IPS-20b (cell line): Measurements from ENCODE around the gene DYNLL2.
A peak's percentile ranks its signal among the peaks of the same experiment; 100 is the strongest.
"Not testable (repeated sequence)": the region's sequence is repeated elsewhere in the genome, so short reads cannot be mapped to it uniquely, and the experiment has no call there.

Experiments
- H3K27ac ChIP-seq: one replicate; pipeline ENCODE4 v1.5.1; 2013; ENCODE audit warnings: low read length
- H3K27me3 ChIP-seq: 2 replicates; pipeline ENCODE4 v1.6.1; 2013; ENCODE audit warnings: mild to moderate bottlenecking, low read length, inconsistent platforms; ENCODE audit not compliant: insufficient read depth
- H3K36me3 ChIP-seq: 2 replicates; pipeline ENCODE4 v1.6.1; 2013; ENCODE audit warnings: low read depth, mild to moderate bottlenecking, inconsistent platforms, low read length, moderate library complexity; ENCODE audit not compliant: insufficient read depth
- H3K4me1 ChIP-seq: 2 replicates; pipeline ENCODE4 v1.6.1; 2013; ENCODE audit warnings: mild to moderate bottlenecking, control low read depth, inconsistent platforms, low read length, moderate library complexity; ENCODE audit not compliant: insufficient read depth
- H3K4me3 ChIP-seq: 2 replicates; pipeline ENCODE4 v1.5.1; 2013; ENCODE audit warnings: mild to moderate bottlenecking, low read length, inconsistent platforms
- H3K9ac ChIP-seq: 2 replicates; pipeline ENCODE4 v1.6.1; 2013; ENCODE audit warnings: low read depth, mild to moderate bottlenecking, inconsistent platforms, low read length, moderate library complexity
- H3K9me3 ChIP-seq: 2 replicates; pipeline ENCODE4 v1.6.1; 2013; ENCODE audit warnings: mild to moderate bottlenecking, low read depth, low read length, inconsistent platforms; ENCODE audit not compliant: insufficient read depth

Gene DYNLL2

GRCh38 chr17:58082870-58083490 lies at the start of gene DYNLL2:
TSS of gene DYNLL2 (plus strand) at chr17:58083419. CDS start at chr17:58087091, 3,672 bp downstream.
- H3K9me3 ChIP-seq = no peaks in the 10 kb centered on the region
- peak within 1 kb of the TSS; percentile 65 for H3K27ac ChIP-seq
- H3K4me3 ChIP-seq = peak within 1 kb of the TSS; percentile 95
- no peaks in the 10 kb centered on the region for H3K27me3 ChIP-seq
- peaks cover 29% of the 10 kb centered on the region for H3K4me1 ChIP-seq
- peaks cover 33% of the 10 kb centered on the region for H3K36me3 ChIP-seq
- peak within 1 kb of the TSS; percentile 84 for H3K9ac ChIP-seq

DNA sequence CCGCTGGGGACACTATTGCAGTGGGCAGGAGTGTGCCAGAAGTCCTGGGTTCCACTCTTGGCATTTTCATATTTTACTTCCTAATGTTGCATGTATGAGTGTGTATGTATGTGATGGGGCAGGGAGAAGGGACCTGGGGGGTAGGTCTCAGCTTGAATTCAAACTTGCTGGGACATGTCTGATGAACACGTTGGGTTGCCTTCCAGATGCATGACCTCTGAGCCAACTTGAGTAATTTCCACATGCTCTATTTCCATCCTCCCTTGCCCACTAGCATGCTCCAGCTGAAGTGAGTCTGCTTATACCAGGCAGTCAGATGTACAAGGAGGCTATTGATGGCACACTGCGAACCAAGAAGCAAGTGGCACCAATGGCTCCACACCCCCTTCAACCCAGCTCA lies 43.2 kb upstream of the DYNLL2 start:
- Histone ChIP-seq H3K4me3 (no peak overlapping the region), H3K4me1 (no peaks in the 10 kb centered on the region), H3K9ac (no peak overlapping the region), H3K27ac (no peak overlapping the region), H3K36me3 (no peaks in the 10 kb centered on the region), H3K27me3 (no peaks in the 10 kb centered on the region; the same call in 1 of the 2 replicates), H3K9me3 (no peaks in the 10 kb centered on the region)

GRCh38 chr17:58040386-58040785 lies 42.8 kb upstream of the DYNLL2 start:
- no peak overlapping the region for H3K4me3 ChIP-seq
- H3K27ac ChIP-seq = no peak overlapping the region
- H3K4me1 ChIP-seq = no peaks in the 10 kb centered on the region
- no peaks in the 10 kb centered on the region for H3K9me3 ChIP-seq
- H3K9ac ChIP-seq = no peak overlapping the region
- H3K36me3 ChIP-seq = no peaks in the 10 kb centered on the region
- no peaks in the 10 kb centered on the region; the same call in 1 of the 2 replicates for H3K27me3 ChIP-seq

DNA sequence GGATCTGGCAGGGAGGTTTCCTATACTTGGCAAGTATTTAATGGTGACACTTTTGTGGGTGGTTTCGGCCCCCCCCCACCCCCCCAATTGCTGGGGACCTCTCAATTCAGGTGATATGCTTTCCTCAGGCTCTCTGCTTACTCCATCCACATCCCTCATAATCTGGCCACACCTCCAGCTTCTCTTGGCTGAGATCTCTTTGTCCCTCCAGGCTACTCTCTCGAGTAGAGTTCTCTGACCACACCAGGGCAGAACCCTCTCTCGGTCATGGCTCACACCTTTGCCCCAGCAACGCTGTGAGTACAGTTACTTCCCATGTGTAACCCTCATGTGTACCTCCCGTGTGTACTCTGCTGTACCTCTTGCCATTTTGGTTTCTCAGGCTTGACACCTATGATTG lies 42.1 kb upstream of the DYNLL2 start:
- Histone ChIP-seq H3K27me3 (peaks cover 2% of the 10 kb centered on the region; the same call in 1 of the 2 replicates), H3K4me1 (no peaks in the 10 kb centered on the region), H3K36me3 (no peaks in the 10 kb centered on the region), H3K9me3 (no peaks in the 10 kb centered on the region), H3K9ac (no peak overlapping the region), H3K27ac (no peak overlapping the region), H3K4me3 (no peak overlapping the region)

DNA sequence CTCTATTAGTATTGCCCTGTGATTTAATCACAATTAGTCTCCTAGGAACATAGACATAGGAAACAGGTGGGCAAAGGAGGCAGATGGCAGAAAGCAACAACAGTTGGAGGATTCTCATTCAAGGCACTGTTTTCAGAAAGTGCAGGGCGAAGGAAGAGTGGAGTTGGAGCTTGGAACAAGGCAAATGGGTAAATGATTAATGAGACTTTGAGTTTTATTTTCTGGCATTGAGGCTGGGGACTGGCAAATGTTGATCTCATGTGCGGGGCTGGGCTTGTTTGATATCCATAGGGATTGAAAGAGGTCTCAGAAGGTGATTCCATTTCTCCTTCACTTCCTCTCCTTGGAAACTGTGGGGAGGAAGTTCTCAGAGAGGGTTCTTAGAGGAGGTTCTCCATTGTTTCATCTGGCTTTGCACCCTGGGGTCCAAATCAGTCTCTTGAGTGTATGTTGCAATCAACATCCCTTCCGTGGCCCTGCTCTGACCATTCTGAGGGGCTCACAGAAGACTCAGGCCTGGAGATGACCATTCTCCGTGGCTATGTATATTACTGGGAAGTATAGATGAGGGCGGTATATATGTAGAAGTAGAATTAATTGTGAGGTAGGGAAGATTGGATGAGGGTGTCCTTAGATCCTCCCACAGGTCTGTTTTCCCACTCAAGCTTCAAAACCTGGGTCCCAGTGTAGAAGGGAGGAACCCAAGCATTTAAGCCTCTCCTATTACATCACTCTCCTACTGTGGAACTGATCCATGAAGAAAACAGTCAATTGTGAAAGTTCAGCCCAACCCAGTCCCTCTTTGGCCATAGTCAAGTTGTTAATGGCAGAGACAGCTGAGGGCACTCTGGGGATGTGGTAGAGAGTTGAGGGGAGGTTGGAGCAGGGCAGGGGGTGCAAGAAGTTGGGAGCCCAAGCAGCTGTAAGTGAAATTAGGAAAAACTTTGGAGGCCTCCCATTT lies 39.7 kb upstream of the DYNLL2 start:
- peaks cover 16% of the 10 kb centered on the region for H3K27me3 ChIP-seq
- no peaks in the 10 kb centered on the region for H3K9me3 ChIP-seq
- no peak overlapping the region for H3K9ac ChIP-seq
- no peak overlapping the region for H3K27ac ChIP-seq
- peaks cover 3% of the 10 kb centered on the region; the same call in 1 of the 2 replicates for H3K4me1 ChIP-seq
- H3K4me3 ChIP-seq = no peak overlapping the region
- H3K36me3 ChIP-seq = no peaks in the 10 kb centered on the region

- peaks cover 16% of the 10 kb centered on the region for H3K27me3 ChIP-seq
- not testable (repeated sequence) for H3K27ac ChIP-seq, H3K9me3 ChIP-seq, H3K4me3 ChIP-seq, H3K4me1 ChIP-seq, H3K9ac ChIP-seq, H3K36me3 ChIP-seq
These were observed 39.0 kb upstream of the DYNLL2 start for GRCh38 chr17:58044256-58044655.

- peaks cover 3% of the 10 kb centered on the region; the same call in 1 of the 2 replicates for H3K4me1 ChIP-seq
- no peak overlapping the region for H3K27ac ChIP-seq
- no peaks in the 10 kb centered on the region for H3K36me3 ChIP-seq
- no peak overlapping the region for H3K4me3 ChIP-seq
- no peak overlapping the region for H3K9ac ChIP-seq
- H3K27me3 ChIP-seq = peaks cover 16% of the 10 kb centered on the region; the same call in 1 of the 2 replicates
- no peaks in the 10 kb centered on the region for H3K9me3 ChIP-seq
These were observed 36.8 kb upstream of the DYNLL2 start for GRCh38 chr17:58046239-58047094.

DNA sequence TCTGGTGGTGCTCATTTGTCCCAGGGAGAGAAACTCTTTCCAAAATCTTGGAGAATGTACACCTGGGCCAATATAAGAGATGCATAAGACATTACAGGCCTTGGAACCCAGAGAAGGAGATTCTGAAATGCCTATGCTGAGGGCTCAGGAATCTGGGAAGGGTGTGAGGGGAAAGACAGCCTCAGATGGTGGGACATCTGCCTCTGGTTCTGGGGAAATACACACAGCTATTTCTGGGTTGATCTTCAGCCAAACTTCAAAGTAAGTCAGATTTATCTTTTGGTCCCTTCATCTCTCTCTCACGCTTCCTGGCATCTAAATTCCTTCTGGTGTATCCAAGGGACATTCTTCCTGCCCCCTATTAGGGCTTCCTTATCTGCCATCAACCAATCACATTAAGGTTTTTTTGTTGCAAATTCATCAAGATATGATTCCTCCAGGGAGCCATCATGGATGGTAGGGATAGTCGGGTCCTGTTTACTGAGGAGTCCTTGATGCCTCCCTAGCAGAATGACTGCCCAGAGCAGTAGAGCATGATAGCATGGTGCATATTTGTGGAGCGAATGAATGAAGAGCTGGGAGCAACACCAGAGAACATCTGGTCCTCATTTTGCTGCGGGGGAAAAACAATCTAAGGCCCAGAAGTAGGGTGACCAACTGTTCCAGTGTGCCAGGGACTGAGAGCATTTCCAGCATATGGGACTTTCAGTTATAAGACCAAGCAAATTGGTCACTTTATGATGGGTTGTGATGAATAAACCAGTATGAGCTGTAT lies 35.7 kb upstream of the DYNLL2 start:
- peaks cover 3% of the 10 kb centered on the region; the same call in 1 of the 2 replicates for H3K4me1 ChIP-seq
- H3K9ac ChIP-seq = no peak overlapping the region
- no peaks in the 10 kb centered on the region for H3K9me3 ChIP-seq
- no peak overlapping the region for H3K27ac ChIP-seq
- peaks cover 16% of the 10 kb centered on the region; the same call in 1 of the 2 replicates for H3K27me3 ChIP-seq
- H3K4me3 ChIP-seq = no peak overlapping the region
- no peaks in the 10 kb centered on the region for H3K36me3 ChIP-seq

GRCh38 chr17:58049533-58049932 lies 33.7 kb upstream of the DYNLL2 start:
- Histone ChIP-seq H3K9me3 (no peaks in the 10 kb centered on the region), H3K4me1 (peaks cover 3% of the 10 kb centered on the region; the same call in 1 of the 2 replicates)

DNA sequence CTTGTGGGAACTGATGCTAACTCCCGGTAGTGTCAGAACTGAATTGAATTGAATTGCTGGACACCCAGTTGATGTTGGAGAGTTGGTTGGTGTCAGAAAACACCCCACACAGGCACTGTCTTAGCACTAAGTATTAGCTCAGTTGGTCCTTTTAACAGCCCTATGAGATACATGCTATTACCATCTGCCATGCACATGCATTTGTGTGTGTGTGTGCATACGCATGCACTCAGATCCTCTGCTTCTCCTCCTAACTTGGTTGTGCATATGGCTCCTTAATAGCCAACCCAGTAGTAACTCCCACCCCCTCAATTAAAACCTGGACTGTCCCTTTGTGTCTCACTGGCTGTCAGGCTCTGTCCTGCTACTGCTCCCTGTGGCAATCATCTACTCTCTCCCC lies 32.3 kb upstream of the DYNLL2 start:
- Histone ChIP-seq H3K27ac (no peak overlapping the region), H3K27me3 (peaks cover 16% of the 10 kb centered on the region; the same call in 1 of the 2 replicates), H3K4me3 (no peak overlapping the region), H3K9ac (no peak overlapping the region), H3K36me3 (no peaks in the 10 kb centered on the region), H3K9me3 (no peaks in the 10 kb centered on the region), H3K4me1 (peaks cover 3% of the 10 kb centered on the region; the same call in 1 of the 2 replicates)

More at GRCh38 chr17:58049533-58049932, 33.7 kb upstream of the DYNLL2 start:
- no peak overlapping the region for H3K27ac ChIP-seq
- H3K27me3 ChIP-seq = peaks cover 16% of the 10 kb centered on the region; the same call in 1 of the 2 replicates
- no peak overlapping the region for H3K9ac ChIP-seq
- H3K36me3 ChIP-seq = no peaks in the 10 kb centered on the region
- no peak overlapping the region for H3K4me3 ChIP-seq
